22Rv1 (cell line): Measurements from ENCODE around the gene CEP128.

Source experiments
- CTCF ChIP-seq: fragments of 450-650 bp; IDR thresholded peaks from 2 replicates; pipeline ENCODE4 v1.5.1; 2017; ENCODE audit warnings: mild to moderate bottlenecking
- ZFX ChIP-seq: fragments of 450-650 bp; IDR thresholded peaks from 2 replicates; pipeline ENCODE4 v1.6.1; 2017; ENCODE audit warnings: antibody characterized with exemption, borderline replicate concordance

- TF ChIP-seq CTCF (no peak), ZFX (no peak)
Observed at GRCh38 chr14:80621701-80622100, 319.8 kb downstream of the CEP128 start.
